NT2/D1 (cell line): ENCODE results near the gene METTL9.

Experiments
- SUZ12 ChIP-seq: IDR thresholded peaks from 2 replicates; pipeline ENCODE4 v1.6.1; 2011; ENCODE audit not compliant: insufficient read length, insufficient read depth; ENCODE audit errors: extremely low read depth
- YY1 ChIP-seq: IDR thresholded peaks from 2 replicates; pipeline ENCODE4 v1.6.1; 2011; ENCODE audit not compliant: insufficient read length, insufficient read depth
- ZNF274 ChIP-seq: IDR thresholded peaks from 2 replicates; pipeline ENCODE4 v1.6.1; 2011; ENCODE audit warnings: mild to moderate bottlenecking, low read depth, low read length

GRCh38 chr16:21652453-21652852, 53.1 kb downstream of the METTL9 start, which contains the start of gene IGSF6:
- TF ChIP-seq SUZ12 (no peak), ZNF274 (no peak), YY1 (no peak)
